H1 (cell line): ENCODE results near the gene SIM2.

Experiments
- BACH1 ChIP-seq: IDR thresholded peaks from 2 replicates; pipeline ENCODE4 v1.6.1; 2012; ENCODE audit warnings: low read length, improper control_type of control experiment
- CEBPB ChIP-seq: IDR thresholded peaks from 2 replicates; pipeline ENCODE4 v1.6.1; 2012; ENCODE audit warnings: low read depth, low read length
- CREB1 ChIP-seq: IDR thresholded peaks from 2 replicates; pipeline ENCODE4 v1.6.1; 2012; ENCODE audit warnings: inconsistent platforms
- CTCF ChIP-seq, 3 experiments: IDR thresholded peaks; 1 replicate in 2 of 3; 2 replicates in 1 of 3; pipeline versions ENCODE4 v1.5.1 to v1.6.1; 2011; ENCODE audit warnings: low read length in 3 of 3, mild to moderate bottlenecking in 3 of 3, inconsistent platforms in 2 of 3, low read depth in 1 of 3, moderate library complexity in 1 of 3; ENCODE audit not compliant: insufficient read depth in 1 of 3; ENCODE audit errors: control extremely low read depth in 1 of 3
- EP300 ChIP-seq, 2 experiments: IDR thresholded peaks; 1 replicate in 1 of 2; 2 replicates in 1 of 2; pipeline ENCODE4 v1.6.1; 2011 to 2012; ENCODE audit warnings: low read depth in 2 of 2, low read length in 2 of 2, mild to moderate bottlenecking in 2 of 2, borderline replicate concordance in 1 of 2, inconsistent platforms in 1 of 2, moderate library complexity in 1 of 2
- POLR2A ChIP-seq, 2 experiments: IDR thresholded peaks; 1 replicate in 1 of 2; 2 replicates in 1 of 2; pipeline ENCODE4 v1.6.1; 2011; ENCODE audit warnings: low read depth in 2 of 2, low read length in 2 of 2, mild to moderate bottlenecking in 2 of 2; ENCODE audit errors: control extremely low read depth in 1 of 2
- POLR2AphosphoS5 ChIP-seq: IDR thresholded peaks from 2 replicates; pipeline ENCODE4 v1.6.1; 2011; ENCODE audit warnings: low read depth, low read length
- SAP30 ChIP-seq: fragments of 300-600 bp; sonication (generic); IDR thresholded peaks from 2 replicates; pipeline ENCODE4 v1.7.1; 2012; ENCODE audit warnings: low read length, moderate library complexity, mild to moderate bottlenecking, inconsistent platforms; ENCODE audit not compliant: insufficient read depth, insufficient replicate concordance
- SIN3A ChIP-seq, 2 experiments: IDR thresholded peaks in 1 of 2; conservative IDR thresholded peaks in 1 of 2; 2 replicates each; pipeline ENCODE4 v1.6.1; 2011 to 2012; ENCODE audit warnings: low read length in 2 of 2, improper control_type of control experiment in 1 of 2, low read depth in 1 of 2, mild to moderate bottlenecking in 1 of 2
- SP2 ChIP-seq: IDR thresholded peaks from 2 replicates; pipeline ENCODE4 v1.6.1; 2012; ENCODE audit warnings: mild to moderate bottlenecking, low read length, inconsistent platforms
- SP4 ChIP-seq: IDR thresholded peaks from 2 replicates; pipeline ENCODE4 v1.6.1; 2012; ENCODE audit warnings: low read length, inconsistent platforms
- ZNF274 ChIP-seq: IDR thresholded peaks from 2 replicates; pipeline ENCODE4 v1.7.0; 2012; ENCODE audit warnings: low read length, borderline replicate concordance; ENCODE audit errors: extremely low read depth
- TF ChIP-seq, protein P1 (sequence below): IDR thresholded peaks from 2 replicates; pipeline ENCODE4 v1.6.1; 2012; ENCODE audit warnings: inconsistent platforms

- TF ChIP-seq SAP30 (no peak), CTCF (IDR thresholded peaks at IDR 0.05; ENCODE audit: control extremely low read depth in 1 of 3, insufficient read depth in 1 of 3, low read depth in 1 of 3, low read length in 3 of 3) (no peak), BACH1 (no peak), POLR2A (IDR thresholded peaks at IDR 0.05; ENCODE audit: control extremely low read depth in 1 of 2, low read depth in 2 of 2, low read length in 2 of 2) (no peak), CEBPB (no peak), SIN3A (conservative IDR thresholded peaks at IDR 0.05 in 1 of 2, IDR thresholded peaks at IDR 0.05 in 1 of 2; ENCODE audit: low read depth in 1 of 2, low read length in 2 of 2) (no peak), SP2 (no peak), POLR2AphosphoS5 (no peak), SP4 (no peak), CREB1 (no peak), EP300 (IDR thresholded peaks at IDR 0.05; ENCODE audit: borderline replicate concordance in 1 of 2, low read depth in 2 of 2, low read length in 2 of 2) (no peak), ZNF274 (no peak)
- TF ChIP-seq, protein P1, sequence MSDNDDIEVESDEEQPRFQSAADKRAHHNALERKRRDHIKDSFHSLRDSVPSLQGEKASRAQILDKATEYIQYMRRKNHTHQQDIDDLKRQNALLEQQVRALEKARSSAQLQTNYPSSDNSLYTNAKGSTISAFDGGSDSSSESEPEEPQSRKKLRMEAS: no peak
These were observed 60.6 kb downstream of the SIM2 start for GRCh38 chr21:36759348-36760083.
